GM12878 (cell line): ENCODE data around the gene ZACN. TPM values are rescaled to one million over a fixed set of nuclear protein-coding genes. Genes with fewer than 3 reads are reported as not detected.

ENCODE experiments used
- ATAC-seq: fragments of 200-7000 bp; cut with Tn5 transposase; 3 replicates; pipeline ENCODE4 v1.9.1; 2020; ENCODE audit warnings: mild to moderate bottlenecking, moderate library complexity
- BruUV-seq: library from RNA; stranded (reverse); fragments of 400-500 nt; replicated peaks from 2 replicates; lab custom pipeline; 2021; lab: Mats Ljungman, UMichigan
- CTCF ChIA-PET: fragments of 300-600 bp; sonication (Branson Sonifier 250); formaldehyde crosslinking; extraction: SDS; loops from one replicate; lab custom pipeline; 2021; ENCODE audit warnings: inconsistent platforms; lab: Yijun Ruan, JAX
- POLR2A ChIA-PET: fragments of 350-600 bp; formaldehyde crosslinking; extraction: SDS; loops from one replicate; lab custom pipeline; 2021; ENCODE audit warnings: inconsistent platforms; lab: Charles Lee
- RAD21 ChIA-PET: fragments of 300-600 bp; sonication (Branson Sonifier 250); formaldehyde crosslinking; loops from one replicate; lab custom pipeline; 2023; ENCODE audit warnings: antibody characterized with exemption; ENCODE audit not compliant: unreplicated experiment; lab: Charles Lee
- SMC1A ChIA-PET: fragments of 300-600 bp; sonication (Branson Sonifier 250); formaldehyde crosslinking; loops from one replicate; lab custom pipeline; 2023; ENCODE audit not compliant: unreplicated experiment, uncharacterized antibody; lab: Charles Lee
- DNase-seq: peaks from one replicate; pipeline ENCODE4 v3.0.0-alpha.2; 2011; ENCODE audit warnings: low read depth, low spot score
- FAIRE-seq: peaks from 3 replicates; lab custom pipeline; 2011; peaks lifted over from hg19 to GRCh38; lab: Jason Lieb, UNC
- H2AFZ ChIP-seq: 2 replicates; pipeline ENCODE4 v1.6.0; 2011; ENCODE audit warnings: low read depth, low read length, control low read depth; ENCODE audit not compliant: control insufficient read depth
- H3K27ac ChIP-seq: 2 replicates; pipeline ENCODE4 v1.5.1; 2011; ENCODE audit warnings: control low read depth; ENCODE audit not compliant: control insufficient read depth, insufficient read depth
- H3K27me3 ChIP-seq, 2 experiments: replicated peaks in 1 of 2; 2 replicates each; pipeline versions ENCODE4 v1.6.0 to v1.6.1; 2011; ENCODE audit warnings: low read length in 1 of 2; ENCODE audit not compliant: control insufficient read depth in 2 of 2, insufficient read depth in 2 of 2
- H3K36me3 ChIP-seq, 2 experiments: 2 replicates each; pipeline ENCODE4 v1.5.1; 2011; ENCODE audit warnings: low read length in 1 of 2; ENCODE audit not compliant: control insufficient read depth in 2 of 2, insufficient read depth in 2 of 2
- H3K4me1 ChIP-seq: 2 replicates; pipeline ENCODE4 v1.6.1; 2011; ENCODE audit warnings: mild to moderate bottlenecking, low read length, moderate library complexity, mixed read lengths; ENCODE audit not compliant: control insufficient read depth, insufficient read depth
- H3K4me2 ChIP-seq: 2 replicates; pipeline ENCODE4 v1.6.0; 2011; ENCODE audit warnings: control low read depth; ENCODE audit not compliant: control insufficient read depth, insufficient read depth
- H3K4me3 ChIP-seq: fragments of 200-600 bp; sonication (generic); 2 replicates; pipeline ENCODE4 v1.5.1; 2016
- H3K79me2 ChIP-seq: 2 replicates; pipeline ENCODE4 v1.6.0; 2011; ENCODE audit warnings: low read length; ENCODE audit not compliant: control insufficient read depth, insufficient read depth
- H3K9ac ChIP-seq: 2 replicates; pipeline ENCODE4 v1.8.0; 2011; ENCODE audit warnings: low read length, control low read depth, mixed read lengths; ENCODE audit not compliant: control insufficient read depth, insufficient read depth
- H3K9me3 ChIP-seq: replicated peaks from 3 replicates; pipeline ENCODE4 v1.5.1; 2011; ENCODE audit warnings: mild to moderate bottlenecking, low read length; ENCODE audit not compliant: control insufficient read depth, insufficient read depth
- H4K20me1 ChIP-seq: 2 replicates; pipeline ENCODE4 v1.6.0; 2011; ENCODE audit not compliant: control insufficient read depth, insufficient read depth
- ATF2 ChIP-seq: IDR thresholded peaks from 2 replicates; pipeline ENCODE4 v1.6.1; 2012; ENCODE audit warnings: low read length, inconsistent platforms
- CHD1 ChIP-seq: IDR thresholded peaks from 2 replicates; pipeline ENCODE4 v1.6.1; 2012; ENCODE audit warnings: low read depth, low read length, improper control_type of control experiment
- E4F1 ChIP-seq: fragments of 450-650 bp; IDR thresholded peaks from 2 replicates; pipeline ENCODE4 v1.6.1; 2018; ENCODE audit warnings: borderline replicate concordance, mild to moderate bottlenecking; ENCODE audit not compliant: partially characterized antibody
- ZNF592 ChIP-seq: fragments of 450-650 bp; IDR thresholded peaks from 2 replicates; pipeline ENCODE4 v1.6.1; 2017; ENCODE audit warnings: mild to moderate bottlenecking, moderate library complexity
- WGBS: methylation state at CpG from one replicate; pipeline ENCODE4 v1.1.6; 2016; ENCODE audit warnings: low lambda C conversion rate; ENCODE audit not compliant: insufficient replicate concordance, insufficient coverage; ENCODE audit errors: missing lambda C conversion rate; 5-methylcytosine and 5-hydroxymethylcytosine counted together
- in situ Hi-C: fragments of 300-500 bp; cut with MboI; formaldehyde crosslinking; loops from 9 replicates; pipeline ENCODE4 v1.14.3; 2018; ENCODE audit warnings: mixed read lengths
- intact Hi-C: fragments of 100-400 bp; cut with micrococcal nuclease; formaldehyde crosslinking; loops from one replicate; pipeline ENCODE4 v1.14.2; 2022; ENCODE audit not compliant: unreplicated experiment
- polyA plus RNA-seq, 11 experiments: library from polyadenylated mRNA; depleted of rRNA in 4 of 11; unstranded in 6 of 11; stranded (reverse) in 5 of 11; fragments of >200 nt; fragmentation: Nextera tagmentation in 4 of 11; fragmentation: Illumina TruSeq in 1 of 11; extraction: Ambion mirVana in 4 of 11; extraction: Trizol in 1 of 11; gene quantifications; 1 replicate in 1 of 11; 2 replicates in 10 of 11; pipeline versions ENCODE4 v1.2.1 to v1.2.3, GENCODE V29; 2011 to 2016; ENCODE audit warnings: inconsistent platforms in 2 of 11, missing spikeins in 2 of 11, low read depth in 1 of 11
- total RNA-seq, 4 experiments: library from RNA; depleted of rRNA in 3 of 4; stranded (reverse); fragments of >200 nt in 3 of 4; fragmentation: Illumina TruSeq in 1 of 4; extraction: Trizol in 1 of 4; gene quantifications; 2 replicates each; pipeline versions ENCODE4 v1.2.1 to v1.2.3, GENCODE V29; 2013 to 2021

The ZACN gene
- total and polyA plus RNA-seq, 10 of the 15 experiments (the other 5 are each of a cell fraction or from before 2014, with no cell fraction given): 0.06 to 11.3 (median 0.47) TPM; not detected in 2

- Histone ChIP-seq H3K9ac (no peak overlapping the region), H3K27ac (no peak overlapping the region), H4K20me1 (no peaks in the 10 kb centered on the region), H3K79me2 (no peaks in the 10 kb centered on the region), H2AFZ (no peak overlapping the region), H3K4me3 (no peak overlapping the region), H3K27me3 (no peaks in the 10 kb centered on the region), H3K4me2 (no peak overlapping the region), H3K4me1 (peaks cover 11% of the 10 kb centered on the region), H3K9me3 (no peaks in the 10 kb centered on the region), H3K36me3 (peaks cover 46 to 47% of the 10 kb centered on the region in 2 experiments)
- no peak for FAIRE-seq
- ATAC-seq: no peak
- no TSS peak for BruUV-seq
- RAD21 ChIA-PET: no interaction called here
- 97% methylated on average over 8 of the region's 8 CpGs for WGBS
- POLR2A ChIA-PET: interaction anchor here (0.6 to 1.7 kb wide), 2 partner anchors 18 to 170 kb away, joined by 3 to 4 read pairs; no protein-coding TSS in a partner anchor
- no peak for TF ChIP-seq CHD1
- no peak for TF ChIP-seq E4F1
- TF ChIP-seq ZNF592: no peak
- no peak for TF ChIP-seq ATF2
- in situ Hi-C loops: no loop called here
- intact Hi-C loops: no loop called here
- no peak for DNase-seq
- CTCF ChIA-PET: interaction anchor here (0.6 kb wide), 2 partner anchors 17 to 264 kb away, joined by 3 read pairs; no protein-coding TSS in a partner anchor
- SMC1A ChIA-PET: no interaction called here
Observed at GRCh38 chr17:76046064-76046463, 32.9 kb upstream of the ZACN start.
